Measurements from ENCODE around the gene OSBPL7.

OSBPL7 gene

GRCh38 chr17:47816947-47817346 lies 4.6 kb downstream of the OSBPL7 start:
- no peak for TF ChIP-seq CTCF (IDR thresholded peaks at IDR 0.05; ENCODE audit: low read depth, low read length, missing control alignments)
- no peak overlapping the region for H3K4me3 ChIP-seq (ENCODE audit: low read depth, low read length)
- no peak for DNase-seq (ENCODE audit: low read depth)

GRCh38 chr17:47816111-47816735 lies 5.4 kb downstream of the OSBPL7 start:
- no peak for TF ChIP-seq CTCF (IDR thresholded peaks at IDR 0.05; ENCODE audit: low read depth, low read length, missing control alignments)
- DNase-seq (ENCODE audit: low read depth) = no peak
- no peak overlapping the region for H3K4me3 ChIP-seq (ENCODE audit: low read depth, low read length)

GRCh38 chr17:47815106-47815918 lies 6.3 kb downstream of the OSBPL7 start:
- no peak for DNase-seq (ENCODE audit: low read depth)
- no peak overlapping the region for H3K4me3 ChIP-seq (ENCODE audit: low read depth, low read length)
- TF ChIP-seq CTCF (IDR thresholded peaks at IDR 0.05; ENCODE audit: low read depth, low read length, missing control alignments) = no peak

GRCh38 chr17:47813512-47814031 lies 8.0 kb downstream of the OSBPL7 start:
- DNase-seq (ENCODE audit: low read depth) = no peak
- H3K4me3 ChIP-seq (ENCODE audit: low read depth, low read length) = no peak overlapping the region
- no peak for TF ChIP-seq CTCF (IDR thresholded peaks at IDR 0.05; ENCODE audit: low read depth, low read length, missing control alignments)

DNA sequence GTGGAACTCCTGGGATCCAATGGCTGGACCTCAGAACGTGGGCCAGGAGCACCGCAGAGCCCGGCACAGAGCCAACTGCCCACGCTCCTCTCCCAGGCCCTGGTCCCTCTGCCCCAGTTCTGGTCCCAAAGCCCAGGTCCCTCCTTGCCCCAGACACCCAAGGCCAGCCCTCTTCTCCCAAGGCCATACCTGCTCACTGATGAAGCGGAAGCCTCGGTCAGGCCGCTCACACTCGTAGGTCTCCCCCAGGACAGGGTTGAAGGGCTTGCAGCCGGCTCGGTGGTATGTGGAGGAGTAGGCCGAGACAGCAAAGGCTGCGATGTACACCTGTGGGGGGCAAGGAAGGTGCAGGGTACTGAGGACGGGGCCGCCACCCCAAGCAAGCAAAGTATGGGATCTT lies 8.5 kb downstream of the OSBPL7 start:
- TF ChIP-seq CTCF (IDR thresholded peaks at IDR 0.05; ENCODE audit: low read depth, low read length, missing control alignments) = no peak
- no peak for DNase-seq (ENCODE audit: low read depth)
- H3K4me3 ChIP-seq (ENCODE audit: low read depth, low read length) = no peak overlapping the region

GRCh38 chr17:47812146-47812920 lies 9.3 kb downstream of the OSBPL7 start:
- DNase-seq (ENCODE audit: low read depth) = no peak
- no peak overlapping the region for H3K4me3 ChIP-seq (ENCODE audit: low read depth, low read length)
- no peak for TF ChIP-seq CTCF (IDR thresholded peaks at IDR 0.05; ENCODE audit: low read depth, low read length, missing control alignments)
